WTC11 (cell line): ENCODE measurements around the gene SWT1. TPM values are rescaled to one million over a fixed set of nuclear protein-coding genes. Genes with fewer than 3 reads are reported as not detected.

Source experiments
- ATAC-seq: fragments of 200-7000 bp; cut with Tn5 transposase; 2 replicates; pipeline ENCODE4 v1.10.0; 2021; ENCODE audit warnings: mild to moderate bottlenecking, moderate library complexity
- CTCF ChIA-PET: fragments of 300-600 bp; sonication (Branson Sonifier 250); formaldehyde crosslinking; loops from one replicate; lab custom pipeline; 2021; ENCODE audit warnings: antibody characterized with exemption; lab: Charles Lee
- POLR2A ChIA-PET: fragments of 350-600 bp; sonication (Branson Sonifier 250); formaldehyde crosslinking; loops from one replicate; lab custom pipeline; 2021; ENCODE audit warnings: antibody characterized with exemption; lab: Charles Lee
- DNase-seq: peaks from one replicate; pipeline ENCODE4 v3.0.0; 2021; ENCODE audit warnings: low spot score
- H3K27ac Mint-ChIP-seq: 2 replicates; pipeline ENCODE4 v1.8.0; 2021; ENCODE audit warnings: mixed read lengths
- H3K27me3 Mint-ChIP-seq: 2 replicates; pipeline ENCODE4 v1.8.0; 2021; ENCODE audit warnings: low read depth, mild to moderate bottlenecking, moderate library complexity, mixed read lengths
- H3K36me3 Mint-ChIP-seq: 2 replicates; pipeline ENCODE4 v1.8.0; 2021; ENCODE audit warnings: mixed read lengths
- H3K4me1 Mint-ChIP-seq: 2 replicates; pipeline ENCODE4 v1.8.0; 2022; ENCODE audit warnings: mixed read lengths
- H3K4me3 Mint-ChIP-seq: 2 replicates; pipeline ENCODE4 v1.8.0; 2021; ENCODE audit warnings: mild to moderate bottlenecking, moderate library complexity, mixed read lengths
- H3K9me3 Mint-ChIP-seq: 2 replicates; pipeline ENCODE4 v1.8.0; 2021; ENCODE audit warnings: mixed read lengths
- ATF3 ChIP-seq: sonication (generic); formaldehyde crosslinking; conservative IDR thresholded peaks from 2 replicates; pipeline ENCODE4 v1.8.1; 2022; ENCODE audit warnings: mild to moderate bottlenecking, missing genetic modification reagents
- CTCF ChIP-seq: fragments of 200-600 bp; IDR thresholded peaks from 2 replicates; pipeline ENCODE4 v1.8.0; 2022; ENCODE audit warnings: antibody characterized with exemption
- EMX1 ChIP-seq: fragments of 250-450 bp; sonication (Bioruptor Pico); IDR thresholded peaks from 2 replicates; pipeline ENCODE4 v1.8.0; 2021; ENCODE audit warnings: mild to moderate bottlenecking
- FOXK1 ChIP-seq: sonication (generic); formaldehyde crosslinking; IDR thresholded peaks from 2 replicates; pipeline ENCODE4 v1.8.0; 2022; ENCODE audit warnings: mild to moderate bottlenecking, moderate library complexity, missing genetic modification reagents
- NR2C2 ChIP-seq: sonication (generic); formaldehyde crosslinking; IDR thresholded peaks from 2 replicates; pipeline ENCODE4 v1.8.0; 2022; ENCODE audit warnings: mild to moderate bottlenecking, missing genetic modification reagents
- NR3C1 ChIP-seq: sonication (generic); formaldehyde crosslinking; conservative IDR thresholded peaks from 2 replicates; pipeline ENCODE4 v1.8.1; 2023; ENCODE audit warnings: low read depth, mild to moderate bottlenecking, missing genetic modification reagents
- OVOL2 ChIP-seq: fragments of 250-450 bp; sonication (Bioruptor Pico); IDR thresholded peaks from 2 replicates; pipeline ENCODE4 v1.9.0; 2021; ENCODE audit warnings: mild to moderate bottlenecking, borderline replicate concordance
- PRDM15 ChIP-seq: sonication (generic); formaldehyde crosslinking; IDR thresholded peaks from 2 replicates; pipeline ENCODE4 v1.8.0; 2022; ENCODE audit warnings: missing genetic modification reagents
- PRRX2 ChIP-seq: fragments of 250-450 bp; sonication (Bioruptor Pico); IDR thresholded peaks from 2 replicates; pipeline ENCODE4 v1.8.0; 2021; ENCODE audit warnings: mild to moderate bottlenecking
- STAT6 ChIP-seq: sonication (generic); formaldehyde crosslinking; conservative IDR thresholded peaks from 2 replicates; pipeline ENCODE4 v1.8.1; 2023; ENCODE audit warnings: mild to moderate bottlenecking, low read depth, missing genetic modification reagents, moderate library complexity
- TCF7 ChIP-seq: sonication (generic); formaldehyde crosslinking; IDR thresholded peaks from 2 replicates; pipeline ENCODE4 v1.8.0; 2022; ENCODE audit warnings: mild to moderate bottlenecking, low read depth, missing genetic modification reagents, moderate library complexity
- TEAD1 ChIP-seq: sonication (generic); formaldehyde crosslinking; IDR thresholded peaks from 2 replicates; pipeline ENCODE4 v1.8.0; 2022; ENCODE audit warnings: mild to moderate bottlenecking, missing genetic modification reagents
- TP53 ChIP-seq: sonication (generic); formaldehyde crosslinking; IDR thresholded peaks from 2 replicates; pipeline ENCODE4 v1.8.1; 2023; ENCODE audit warnings: mild to moderate bottlenecking, missing genetic modification reagents
- ZBTB21 ChIP-seq: sonication (generic); formaldehyde crosslinking; IDR thresholded peaks from 2 replicates; pipeline ENCODE4 v1.8.1; 2023; ENCODE audit warnings: mild to moderate bottlenecking, missing genetic modification reagents, borderline replicate concordance
- ZNF263 ChIP-seq: sonication (generic); formaldehyde crosslinking; IDR thresholded peaks from 2 replicates; pipeline ENCODE4 v1.8.1; 2022; ENCODE audit warnings: low read depth, mild to moderate bottlenecking, moderate library complexity, missing genetic modification reagents
- ZNF396 ChIP-seq: fragments of 250-450 bp; sonication (Bioruptor Pico); IDR thresholded peaks from 2 replicates; pipeline ENCODE4 v1.8.0; 2021; ENCODE audit warnings: mild to moderate bottlenecking, moderate library complexity, borderline replicate concordance
- ZNF425 ChIP-seq: fragments of 250-450 bp; sonication (Bioruptor Pico); conservative IDR thresholded peaks from 2 replicates; pipeline ENCODE4 v1.9.0; 2021; ENCODE audit warnings: mild to moderate bottlenecking
- total RNA-seq: library from RNA; stranded (reverse); gene quantifications from 3 replicates; pipeline ENCODE4 v1.2.3, GENCODE V29; 2021
- TF ChIP-seq, protein P1 (sequence below): sonication (generic); formaldehyde crosslinking; IDR thresholded peaks from 2 replicates; pipeline ENCODE4 v1.8.0; 2022; ENCODE audit warnings: mild to moderate bottlenecking, missing genetic modification reagents
- TF ChIP-seq, protein P2 (sequence below): sonication (generic); formaldehyde crosslinking; IDR thresholded peaks from 2 replicates; pipeline ENCODE4 v1.8.1; 2023; ENCODE audit warnings: mild to moderate bottlenecking, moderate library complexity, missing genetic modification reagents

SWT1 gene
- total RNA-seq, 1 experiment from 2014 or later: 5.8 TPM

GRCh38 chr1:185238447-185238846 is 81.5 kb downstream of the SWT1 start:
- Mint-ChIP-seq H3K4me3 (no peak overlapping the region), H3K4me1 (no peaks in the 10 kb centered on the region), H3K9me3 (peaks cover 10% of the 10 kb centered on the region)
- DNase-seq: no peak
- TF ChIP-seq FOXK1 (CRISPR knock-in tag) (no peak), OVOL2 (no peak), ZNF263 (CRISPR knock-in tag) (no peak), ZNF425 (CRISPR knock-in tag) (no peak), TEAD1 (CRISPR knock-in tag) (no peak), PRDM15 (CRISPR knock-in tag) (no peak), TCF7 (CRISPR knock-in tag) (no peak), EMX1 (CRISPR knock-in tag) (no peak), PRRX2 (CRISPR knock-in tag) (no peak), ZNF396 (CRISPR knock-in tag) (no peak), TP53 (CRISPR knock-in tag) (no peak), STAT6 (CRISPR knock-in tag) (no peak), CTCF (no peak), ZBTB21 (no peak), NR3C1 (CRISPR knock-in tag) (no peak), NR2C2 (CRISPR knock-in tag) (no peak), ATF3 (CRISPR knock-in tag) (no peak)
- TF ChIP-seq, protein P1, sequence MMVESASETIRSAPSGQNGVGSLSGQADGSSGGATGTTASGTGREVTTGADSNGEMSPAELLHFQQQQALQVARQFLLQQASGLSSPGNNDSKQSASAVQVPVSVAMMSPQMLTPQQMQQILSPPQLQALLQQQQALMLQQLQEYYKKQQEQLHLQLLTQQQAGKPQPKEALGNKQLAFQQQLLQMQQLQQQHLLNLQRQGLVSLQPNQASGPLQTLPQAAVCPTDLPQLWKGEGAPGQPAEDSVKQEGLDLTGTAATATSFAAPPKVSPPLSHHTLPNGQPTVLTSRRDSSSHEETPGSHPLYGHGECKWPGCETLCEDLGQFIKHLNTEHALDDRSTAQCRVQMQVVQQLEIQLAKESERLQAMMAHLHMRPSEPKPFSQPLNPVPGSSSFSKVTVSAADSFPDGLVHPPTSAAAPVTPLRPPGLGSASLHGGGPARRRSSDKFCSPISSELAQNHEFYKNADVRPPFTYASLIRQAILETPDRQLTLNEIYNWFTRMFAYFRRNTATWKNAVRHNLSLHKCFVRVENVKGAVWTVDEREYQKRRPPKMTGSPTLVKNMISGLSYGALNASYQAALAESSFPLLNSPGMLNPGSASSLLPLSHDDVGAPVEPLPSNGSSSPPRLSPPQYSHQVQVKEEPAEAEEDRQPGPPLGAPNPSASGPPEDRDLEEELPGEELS (CRISPR knock-in tag): no peak
- TF ChIP-seq, protein P2, sequence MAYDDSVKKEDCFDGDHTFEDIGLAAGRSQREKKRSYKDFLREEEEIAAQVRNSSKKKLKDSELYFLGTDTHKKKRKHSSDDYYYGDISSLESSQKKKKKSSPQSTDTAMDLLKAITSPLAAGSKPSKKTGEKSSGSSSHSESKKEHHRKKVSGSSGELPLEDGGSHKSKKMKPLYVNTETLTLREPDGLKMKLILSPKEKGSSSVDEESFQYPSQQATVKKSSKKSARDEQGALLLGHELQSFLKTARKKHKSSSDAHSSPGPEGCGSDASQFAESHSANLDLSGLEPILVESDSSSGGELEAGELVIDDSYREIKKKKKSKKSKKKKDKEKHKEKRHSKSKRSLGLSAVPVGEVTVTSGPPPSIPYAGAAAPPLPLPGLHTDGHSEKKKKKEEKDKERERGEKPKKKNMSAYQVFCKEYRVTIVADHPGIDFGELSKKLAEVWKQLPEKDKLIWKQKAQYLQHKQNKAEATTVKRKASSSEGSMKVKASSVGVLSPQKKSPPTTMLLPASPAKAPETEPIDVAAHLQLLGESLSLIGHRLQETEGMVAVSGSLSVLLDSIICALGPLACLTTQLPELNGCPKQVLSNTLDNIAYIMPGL (CRISPR knock-in tag): no peak
- TF ChIP-seq, all 79 proteins: peak for 0
- H3K36me3 Mint-ChIP-seq: peaks cover 5% of the 10 kb centered on the region
- no peak for ATAC-seq
- H3K27me3 Mint-ChIP-seq: no peaks in the 10 kb centered on the region
- no peak overlapping the region for H3K27ac Mint-ChIP-seq
- ChIA-PET POLR2A (interaction anchor here (0.5 kb wide), 1 partner anchor 12 kb away, joined by 3 read pairs; no protein-coding TSS in a partner anchor), CTCF (interaction anchor here (0.6 to 1.5 kb wide), 9 partner anchors 12 to 443 kb away, joined by 3 to 7 read pairs (median 4); partner anchors contain the start of gene IVNS1ABP)
